SK-N-MC (cell line): ENCODE measurements around the gene BNIP3.

Experiments used
- EZH2 ChIP-seq: fragments of 200-600 bp; sonication (generic); IDR thresholded peaks from one replicate; pipeline ENCODE4 v1.6.1; 2017; ENCODE audit warnings: antibody characterized with exemption
- POLR2AphosphoS5 ChIP-seq: IDR thresholded peaks from 2 replicates; pipeline ENCODE4 v1.6.1; 2012; ENCODE audit warnings: mild to moderate bottlenecking, low read depth, low read length, borderline replicate concordance

GRCh38 chr10:131977323-131978096 lies 4.2 kb downstream of the BNIP3 start:
- no peak for TF ChIP-seq EZH2
- no peak for TF ChIP-seq POLR2AphosphoS5
